IPS-18c (cell line): ENCODE results near the gene SDHAF1.
"Not testable (repeated sequence)": the region's sequence is repeated elsewhere in the genome, so short reads cannot be mapped to it uniquely, and the experiment has no call there.

Experiments
- H3K4me3 ChIP-seq: 2 replicates; pipeline ENCODE4 v1.7.0; 2013; ENCODE audit warnings: low read depth, mild to moderate bottlenecking, low read length, moderate library complexity; ENCODE audit not compliant: insufficient read depth
- H3K9me3 ChIP-seq: one replicate; pipeline ENCODE4 v1.6.1; 2013; ENCODE audit warnings: mild to moderate bottlenecking, low read length, moderate library complexity; ENCODE audit not compliant: control insufficient read depth, insufficient read depth

Gene SDHAF1

DNA sequence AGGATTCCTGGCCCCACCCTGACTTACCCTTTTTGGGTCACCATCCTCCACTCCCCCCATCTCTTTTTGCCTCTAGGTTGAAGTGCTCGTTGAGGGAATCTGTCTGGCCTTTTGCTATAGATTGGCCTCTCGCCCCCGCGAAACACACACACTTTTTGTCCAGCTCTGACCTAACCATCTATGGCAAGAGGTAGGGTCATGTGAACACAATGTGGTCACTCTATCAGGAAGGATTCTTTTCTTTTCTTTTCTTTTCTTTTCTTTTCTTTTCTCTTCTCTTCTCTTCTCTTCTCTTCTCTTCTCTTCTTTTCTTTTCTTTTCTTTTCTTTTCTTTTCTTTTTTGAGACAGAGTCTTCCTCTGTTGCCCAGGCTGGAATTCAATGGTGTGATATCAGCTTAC lies 14.0 kb upstream of the SDHAF1 start:
- H3K9me3 ChIP-seq, H3K4me3 ChIP-seq: not testable (repeated sequence)

DNA sequence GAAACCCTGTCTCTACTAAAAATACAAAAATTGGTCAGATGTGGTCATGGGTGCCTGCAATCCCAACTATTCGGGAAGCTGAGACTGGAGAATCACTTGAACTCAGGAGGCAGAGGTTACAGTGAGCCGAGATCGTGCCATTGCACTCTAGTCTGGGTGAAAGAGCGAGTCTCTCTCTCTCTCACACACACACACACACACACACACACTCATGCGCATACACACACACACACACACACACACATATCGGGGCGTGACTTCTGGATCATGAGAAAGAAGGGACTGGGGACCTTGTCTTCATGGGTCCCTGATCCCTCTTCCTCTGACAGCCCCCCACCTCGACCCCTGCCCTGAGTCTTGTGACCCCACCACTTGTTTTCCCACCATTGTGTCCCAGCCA lies 11.8 kb upstream of the SDHAF1 start:
- Histone ChIP-seq H3K4me3 (no peak overlapping the region), H3K9me3 (no peaks in the 10 kb centered on the region)

DNA sequence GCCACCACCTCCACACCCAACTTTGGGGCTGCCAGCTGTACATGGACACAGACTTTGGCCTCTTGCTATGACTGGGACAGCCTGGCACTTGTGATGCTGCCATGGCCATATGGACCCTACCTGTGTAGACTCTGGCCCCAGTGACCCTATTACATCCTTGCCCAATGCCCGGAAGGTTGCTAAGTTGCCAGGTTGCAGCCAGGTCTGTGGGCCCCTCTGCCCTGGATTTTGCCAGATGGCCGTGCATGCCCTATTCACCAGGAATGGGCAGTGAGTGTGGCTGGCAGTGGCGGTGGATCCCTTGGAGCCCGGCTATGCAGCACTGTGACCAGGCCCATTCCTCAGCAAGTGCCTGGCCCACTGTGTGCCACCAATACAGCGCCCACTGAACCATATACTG lies 8.9 kb upstream of the SDHAF1 start:
- peaks cover 2% of the 10 kb centered on the region for H3K9me3 ChIP-seq

DNA sequence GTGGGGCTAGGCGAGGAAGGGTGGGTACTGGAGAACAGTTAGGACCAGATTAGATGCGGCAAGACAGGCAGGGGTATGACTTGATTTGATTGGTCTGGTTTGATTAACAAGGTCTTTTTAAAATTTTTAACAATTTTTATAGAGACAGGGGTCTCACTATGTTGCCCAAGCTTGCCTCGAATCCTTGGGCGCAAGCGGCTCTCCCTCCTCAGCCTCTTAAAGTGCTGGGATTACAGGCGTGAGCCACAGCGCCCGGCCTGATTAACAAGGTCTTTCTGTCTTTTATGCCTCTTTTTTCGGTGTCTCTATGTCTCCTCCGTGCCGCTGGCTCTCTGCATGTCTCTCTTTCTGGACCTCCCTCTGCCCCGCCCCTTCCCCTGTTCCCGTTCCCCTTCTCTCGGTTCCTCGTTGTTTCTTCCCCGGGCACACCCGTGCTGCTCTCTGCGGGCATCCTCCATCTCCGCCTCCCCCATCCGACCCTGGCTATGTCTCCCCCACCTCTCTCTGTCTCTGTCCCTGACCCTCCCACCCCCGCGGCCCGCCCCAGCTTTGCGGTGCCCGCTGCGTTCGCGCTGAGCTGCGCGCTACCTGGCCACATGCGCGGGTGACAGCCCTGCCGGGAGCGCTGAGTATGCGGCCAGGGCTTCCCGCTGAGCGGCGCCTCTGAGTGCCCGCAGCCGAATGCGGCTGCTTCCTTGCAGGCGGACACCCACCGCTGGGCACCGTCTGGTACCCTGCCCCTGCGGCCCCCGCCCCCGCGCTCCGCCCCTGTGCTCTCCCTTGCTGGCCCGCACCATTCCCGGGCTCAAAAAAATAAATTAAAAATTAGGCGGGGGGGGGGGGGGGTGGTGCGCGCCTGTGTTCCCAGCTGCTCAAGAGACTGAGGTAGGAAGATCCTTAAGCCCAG lies 8.1 kb upstream of the SDHAF1 start:
- Histone ChIP-seq H3K4me3 (peak overlapping the region; percentile 56), H3K9me3 (peaks cover 2% of the 10 kb centered on the region)

More for the DNA sequence above, 8.9 kb upstream of the SDHAF1 start:
- no peak overlapping the region for H3K4me3 ChIP-seq

DNA sequence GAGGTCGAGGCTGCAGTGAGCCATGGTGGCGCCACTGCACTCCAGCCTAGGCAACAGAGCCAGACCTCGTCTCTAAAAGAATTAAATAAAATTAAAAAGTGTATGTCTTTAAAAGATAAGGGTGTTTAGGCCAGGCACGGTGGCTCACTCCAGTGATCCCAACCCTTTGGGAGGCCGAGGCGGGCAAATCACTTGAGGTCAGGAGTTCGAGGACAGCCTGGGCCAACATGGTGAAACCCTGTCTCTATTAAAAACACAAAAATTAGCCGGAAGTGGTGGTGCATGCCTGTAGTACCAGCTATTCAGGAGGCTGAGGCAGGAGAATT lies 7.5 kb upstream of the SDHAF1 start:
- H3K4me3 ChIP-seq, result peak overlapping the region; percentile 56; the same call in 1 of the 2 replicates
- H3K9me3 ChIP-seq, result peaks cover 2% of the 10 kb centered on the region

DNA sequence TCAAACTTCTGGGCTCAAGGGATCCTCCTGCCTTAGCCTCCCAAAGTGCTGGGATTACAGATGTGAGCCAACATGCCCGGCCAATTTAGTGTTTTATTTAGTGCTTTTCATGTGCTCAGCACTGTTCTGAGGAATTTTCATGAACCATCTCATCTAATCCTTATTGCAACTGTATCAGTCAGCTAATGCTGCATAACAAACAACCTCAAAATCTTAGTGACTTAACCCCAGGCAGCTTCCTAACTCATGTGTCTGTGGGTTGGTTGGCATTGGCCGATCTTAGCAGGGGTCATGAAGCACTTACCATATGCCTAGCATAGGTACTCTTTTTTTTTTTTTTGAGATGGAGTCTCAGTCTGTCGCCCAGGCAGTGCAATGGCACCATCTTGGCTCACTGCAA lies 6.2 kb upstream of the SDHAF1 start:
- Histone ChIP-seq H3K4me3 (no peak overlapping the region), H3K9me3 (peaks cover 2% of the 10 kb centered on the region)

DNA sequence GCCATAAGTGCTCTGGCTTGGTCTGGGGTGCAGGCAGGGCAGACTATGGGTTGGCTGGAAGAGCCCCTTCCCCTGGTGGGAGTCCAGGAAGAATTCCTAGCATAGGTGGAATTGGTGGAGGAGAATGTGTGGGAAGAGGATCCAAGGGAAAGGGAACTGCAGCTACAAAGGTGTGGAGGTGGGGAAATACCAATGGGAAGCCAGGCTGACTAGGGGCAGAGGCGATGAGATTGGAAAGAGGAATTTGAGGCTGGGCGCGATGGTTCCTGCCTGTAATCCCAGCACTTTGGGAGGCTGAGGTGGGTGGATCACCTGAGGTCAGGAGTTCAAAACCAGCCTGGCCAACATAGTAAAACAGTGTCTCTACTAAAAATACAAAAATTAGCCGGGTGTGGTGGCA lies 4.8 kb upstream of the SDHAF1 start:
- peaks cover 2% of the 10 kb centered on the region for H3K9me3 ChIP-seq
- no peak overlapping the region for H3K4me3 ChIP-seq

DNA sequence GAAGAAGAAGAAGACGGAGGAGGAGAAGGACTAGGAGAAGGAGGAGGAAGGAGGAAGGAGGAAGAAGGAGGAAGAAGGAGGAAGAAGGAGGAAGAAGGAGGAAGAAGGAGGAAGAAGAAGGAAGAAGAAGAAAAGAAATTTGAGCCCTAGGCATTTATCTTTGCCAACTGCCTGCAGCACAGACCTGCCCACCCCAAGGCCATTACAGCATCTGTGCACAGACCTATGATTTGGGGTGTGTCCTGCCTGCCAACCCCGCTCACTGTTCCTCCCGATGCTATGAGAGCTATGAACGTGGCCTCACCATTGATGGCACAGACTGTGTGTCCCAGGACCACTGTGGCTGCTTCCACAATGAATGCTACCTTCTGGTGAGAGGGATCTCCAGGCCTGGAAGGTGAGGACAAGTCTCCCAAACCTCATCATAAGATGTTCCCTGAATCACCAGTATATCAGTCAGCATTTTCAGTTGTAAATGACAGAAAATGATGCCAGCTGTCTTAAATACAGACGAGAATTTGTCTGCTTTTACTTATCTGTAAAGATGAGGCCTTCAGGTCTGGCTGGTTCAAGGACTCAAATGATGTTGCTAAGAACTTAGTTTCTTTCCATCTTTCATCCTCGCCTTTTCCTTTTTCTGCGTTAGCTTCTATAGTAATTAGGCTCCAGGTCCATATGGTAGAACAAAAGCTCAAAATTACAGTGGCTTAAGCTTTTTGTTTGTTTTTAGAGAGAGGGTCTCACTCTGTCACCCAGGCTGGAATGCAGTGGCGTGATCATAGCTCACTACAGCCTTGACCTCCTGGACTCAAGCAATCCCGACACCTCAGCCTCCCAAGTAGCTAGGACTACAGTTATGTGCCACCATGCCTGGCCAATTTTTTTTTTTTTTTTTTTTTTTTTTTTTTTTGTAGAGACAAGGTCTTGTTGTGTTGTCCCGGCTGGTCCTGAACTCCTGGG lies 3.9 kb upstream of the SDHAF1 start:
- H3K9me3 ChIP-seq, result peaks cover 2% of the 10 kb centered on the region
- no peak overlapping the region for H3K4me3 ChIP-seq

DNA sequence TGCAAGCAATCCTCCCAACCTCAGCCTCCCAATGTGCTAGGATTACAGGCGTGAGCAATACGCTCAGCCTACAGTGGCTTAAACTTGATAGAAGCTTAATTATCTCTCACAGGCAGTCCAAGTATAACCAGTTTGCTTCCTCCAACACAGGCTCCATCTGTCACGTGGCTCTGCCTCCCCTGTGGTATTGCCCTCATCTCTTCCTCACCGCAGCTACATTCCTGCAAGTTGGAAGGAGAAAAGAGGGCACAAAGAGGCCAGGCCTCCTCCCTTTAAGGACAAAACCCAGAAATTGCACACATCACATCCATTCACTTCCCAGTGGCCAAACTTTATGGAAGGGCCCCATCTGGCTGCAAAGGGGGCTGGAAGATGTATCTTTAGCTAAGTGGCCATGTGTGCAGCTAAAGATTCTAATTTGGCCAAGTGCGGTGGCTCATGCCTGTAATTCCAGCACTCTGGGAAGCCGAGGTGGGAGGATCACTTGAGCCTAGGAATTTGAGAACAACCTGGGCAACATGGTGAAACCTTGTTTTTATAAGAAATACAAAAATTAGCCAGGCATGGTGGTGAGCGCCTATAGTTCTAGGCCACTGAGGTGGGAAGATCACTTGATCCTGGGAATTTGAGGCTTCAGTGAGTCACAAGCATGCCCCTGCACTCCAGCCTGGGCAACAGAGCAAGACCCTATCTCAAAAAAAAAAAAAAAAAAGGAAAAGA lies 3.1 kb upstream of the SDHAF1 start:
- no peak overlapping the region for H3K4me3 ChIP-seq
- peaks cover 2% of the 10 kb centered on the region for H3K9me3 ChIP-seq

DNA sequence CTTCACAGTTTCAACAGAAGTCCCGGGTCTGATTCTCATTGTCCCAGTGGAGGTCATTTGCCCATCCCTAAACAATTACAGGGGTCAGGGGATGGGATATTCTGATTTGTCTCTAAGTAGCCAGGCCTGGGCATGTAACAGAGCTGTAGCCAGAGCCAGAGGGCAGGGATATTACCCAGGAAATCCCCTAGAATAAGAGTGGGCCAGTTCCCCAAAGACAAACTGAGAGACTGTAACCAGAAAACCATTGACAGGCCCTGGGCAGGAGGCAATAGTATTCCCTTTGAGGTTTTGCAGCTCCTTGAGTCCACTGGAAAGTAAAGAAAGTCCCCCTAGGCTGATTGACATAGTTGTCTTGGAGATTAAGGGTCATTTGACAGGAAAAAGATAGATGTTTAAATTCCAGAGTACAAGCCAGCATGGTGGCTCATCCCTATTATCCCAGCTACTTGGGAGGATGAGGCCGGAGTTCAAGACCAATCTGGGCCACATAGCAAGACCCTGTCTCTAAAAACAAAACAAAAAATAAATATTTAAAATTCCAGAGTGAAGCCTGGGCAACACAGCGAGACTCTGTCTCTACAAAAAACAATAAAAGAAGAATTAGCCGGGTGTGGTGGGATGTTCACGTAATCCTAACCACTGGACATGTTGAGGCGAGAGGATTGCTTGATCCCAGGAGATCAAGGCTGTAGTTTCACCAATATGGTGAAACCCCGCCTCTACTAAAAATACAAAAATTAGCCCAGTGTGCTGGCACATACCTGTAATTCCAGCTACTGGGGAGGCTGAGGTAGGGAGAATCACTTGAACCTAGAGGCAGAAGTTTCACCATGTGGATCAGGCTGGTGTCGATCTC lies 1.9 kb upstream of the SDHAF1 start:
- H3K9me3 ChIP-seq, result peaks cover 2% of the 10 kb centered on the region
- no peak overlapping the region for H3K4me3 ChIP-seq

DNA sequence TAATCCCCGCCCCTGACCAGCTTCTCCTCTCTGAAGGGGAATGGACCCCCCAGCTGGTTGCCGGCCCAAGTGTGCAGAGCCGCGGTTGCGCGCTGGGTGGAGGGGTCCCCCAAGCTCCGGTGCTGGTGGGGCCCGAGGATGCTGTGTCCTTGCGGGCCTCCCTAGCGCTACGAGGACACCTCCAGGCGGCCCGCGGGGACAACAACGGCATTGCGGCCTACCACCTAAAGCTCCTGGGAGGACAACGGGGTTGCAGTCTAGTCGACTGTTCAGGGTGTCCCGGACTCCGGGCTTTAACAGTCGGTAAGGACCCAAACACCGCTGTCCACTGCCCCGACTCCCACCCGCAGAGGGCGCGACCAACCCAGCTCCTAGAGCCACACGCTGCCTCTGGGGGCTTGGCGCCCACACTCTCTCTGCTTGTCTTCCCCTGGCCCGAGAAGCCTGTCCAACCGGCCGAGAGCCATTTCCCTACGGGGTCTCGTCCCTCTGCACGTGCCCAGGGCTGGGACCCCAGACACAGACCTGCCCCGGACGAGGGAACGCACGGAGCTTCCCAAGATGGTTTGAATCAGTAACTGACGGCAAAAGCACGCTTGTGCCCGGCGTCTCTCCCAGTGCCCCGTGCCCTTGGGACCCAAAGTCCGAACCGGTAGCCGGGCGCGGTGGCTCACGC lies 927 bp upstream of the SDHAF1 start:
- no peak overlapping the region for H3K4me3 ChIP-seq
- no peaks in the 10 kb centered on the region for H3K9me3 ChIP-seq

DNA sequence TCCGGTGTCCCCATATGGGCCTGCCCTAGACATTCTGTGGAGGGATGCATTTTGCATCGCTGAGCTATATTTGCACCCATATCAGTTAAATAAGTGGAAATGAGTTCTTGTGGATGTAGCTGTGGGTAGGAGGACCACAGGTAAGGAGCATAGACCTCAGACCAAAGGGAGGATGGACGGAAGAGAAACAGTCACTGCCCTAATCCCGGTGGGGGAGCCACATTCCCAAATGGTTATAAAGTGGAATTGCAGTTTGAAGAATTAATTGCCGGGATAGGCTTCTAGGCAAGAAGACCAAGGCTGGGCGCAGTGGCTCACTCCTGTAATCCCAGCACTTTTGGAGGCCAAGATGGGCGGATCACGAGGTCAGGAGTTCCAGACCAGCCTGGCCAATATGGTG lies 1.8 kb downstream of the SDHAF1 start:
- H3K4me3 ChIP-seq, result no peak overlapping the region
- no peaks in the 10 kb centered on the region for H3K9me3 ChIP-seq

DNA sequence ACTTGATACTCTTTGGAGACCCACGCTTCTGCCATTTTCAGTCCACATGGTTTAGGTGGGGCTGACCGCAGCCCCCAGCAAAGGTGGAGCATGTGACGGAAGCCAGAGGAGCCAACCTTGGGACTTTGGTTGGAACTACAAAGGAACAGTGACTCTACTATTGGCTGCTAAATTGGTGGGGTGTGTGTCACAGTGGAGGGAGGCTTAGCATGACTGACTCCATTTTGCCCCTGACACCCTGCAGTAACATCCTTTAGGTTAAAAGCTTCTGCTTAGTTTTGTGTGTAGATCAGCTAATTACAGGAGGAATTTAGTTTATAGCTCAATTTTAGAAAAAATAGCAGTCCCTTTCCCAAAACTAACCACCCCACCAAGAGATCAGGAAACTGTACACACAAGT lies 6.6 kb downstream of the SDHAF1 start:
- Histone ChIP-seq H3K9me3 (no peaks in the 10 kb centered on the region), H3K4me3 (no peak overlapping the region)

DNA sequence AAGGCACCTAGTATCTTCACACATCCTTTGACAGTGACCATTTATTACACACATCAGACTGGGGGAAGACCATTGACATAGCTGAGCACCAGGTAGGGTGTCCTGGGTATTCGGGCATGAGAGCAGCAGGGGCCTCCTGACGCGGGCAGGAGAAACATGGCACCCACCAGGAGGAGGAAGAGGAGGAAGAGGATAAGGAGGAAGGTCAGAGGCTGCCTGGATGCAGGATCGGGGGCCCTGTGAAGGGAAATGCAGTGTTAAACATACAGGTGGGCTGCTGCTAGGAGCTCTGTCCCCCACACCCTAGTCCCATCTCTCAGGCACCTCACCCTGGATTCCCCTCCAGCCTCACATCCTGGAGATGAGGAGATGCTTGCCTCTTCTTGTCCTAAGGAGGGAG lies 8.3 kb downstream of the SDHAF1 start:
- Histone ChIP-seq H3K9me3 (no peaks in the 10 kb centered on the region), H3K4me3 (no peak overlapping the region)

DNA sequence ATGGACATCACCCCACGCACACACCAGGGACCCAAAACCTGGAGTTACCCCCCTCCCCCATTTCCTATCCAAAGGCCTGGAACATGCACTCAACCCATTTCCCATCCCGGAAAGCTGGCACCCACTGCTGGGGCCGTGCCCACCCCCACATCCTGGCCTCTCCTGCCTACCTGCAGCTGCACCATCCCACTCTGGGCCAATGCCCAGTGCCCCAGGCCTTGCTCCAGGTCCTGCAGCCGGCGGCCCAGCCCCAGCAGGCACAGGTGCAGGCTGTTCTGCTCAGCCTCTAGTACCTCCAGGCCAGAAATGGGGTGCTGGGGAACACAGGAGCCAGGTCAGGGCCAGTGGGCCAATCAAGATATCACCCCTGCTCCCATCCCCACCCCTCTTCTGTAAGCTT lies 12.0 kb downstream of the SDHAF1 start:
- H3K4me3 ChIP-seq, result no peak overlapping the region
- H3K9me3 ChIP-seq, result no peaks in the 10 kb centered on the region

DNA sequence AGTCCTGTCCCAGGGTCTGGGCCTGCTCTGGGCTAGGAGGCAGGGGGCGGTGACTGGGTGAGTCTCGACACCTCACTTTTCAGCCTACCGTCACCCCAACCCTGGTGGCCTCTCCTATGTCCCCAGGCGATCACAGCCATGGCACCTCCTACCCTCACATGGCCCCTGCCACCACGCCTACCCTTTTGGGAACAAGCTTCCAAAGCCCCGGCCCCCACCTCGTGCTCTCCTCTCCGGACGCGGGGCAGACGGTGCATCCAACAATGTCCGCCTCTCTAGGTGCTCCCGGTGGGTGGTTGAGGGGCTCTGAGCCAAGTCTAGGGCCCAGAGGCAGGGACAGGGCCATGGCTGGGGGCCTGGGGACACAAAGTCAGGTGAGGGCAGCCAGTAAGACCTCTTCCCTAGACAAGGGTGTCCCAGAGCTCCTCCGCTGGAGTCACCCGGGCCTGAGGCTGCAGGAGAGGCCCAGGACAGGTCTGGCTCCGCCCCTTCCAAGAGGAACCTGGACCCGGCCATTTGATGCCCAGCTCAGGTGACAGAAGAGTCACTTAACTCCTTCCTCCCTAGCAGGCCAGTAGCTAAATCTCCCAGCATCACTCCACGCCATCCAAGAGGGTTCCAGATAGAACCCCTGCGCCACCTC lies 13.5 kb downstream of the SDHAF1 start, which contains the start of gene SYNE4:
Gene SYNE4 (minus strand): TSS at position 478 of the 643 bp plus-strand sequence. CDS start 132 bp downstream, at position 346.
- Histone ChIP-seq H3K9me3 (no peaks in the 10 kb centered on the region), H3K4me3 (peak within 1 kb of the TSS; percentile 52)
